H1 (cell line): Measurements from ENCODE around the gene HOXB9.

Experiments
- CHD2 ChIP-seq: IDR thresholded peaks from 2 replicates; pipeline ENCODE4 v1.6.1; 2012; ENCODE audit warnings: low read length, improper control_type of control experiment
- EP300 ChIP-seq, 2 experiments: IDR thresholded peaks; 1 replicate in 1 of 2; 2 replicates in 1 of 2; pipeline ENCODE4 v1.6.1; 2011 to 2012; ENCODE audit warnings: low read depth in 2 of 2, low read length in 2 of 2, mild to moderate bottlenecking in 2 of 2, borderline replicate concordance in 1 of 2, inconsistent platforms in 1 of 2, moderate library complexity in 1 of 2
- EZH2 ChIP-seq: fragments of 200-600 bp; sonication (generic); IDR thresholded peaks from 2 replicates; pipeline ENCODE4 v1.7.1; 2012; ENCODE audit warnings: low read depth, mild to moderate bottlenecking, moderate library complexity, low read length, inconsistent platforms; ENCODE audit not compliant: severe bottlenecking
- NANOG ChIP-seq: IDR thresholded peaks from 2 replicates; pipeline ENCODE4 v1.6.1; 2011; ENCODE audit warnings: low read length, low read depth, mild to moderate bottlenecking, inconsistent platforms; ENCODE audit not compliant: insufficient read depth, poor library complexity, severe bottlenecking
- RFX5 ChIP-seq: IDR thresholded peaks from 2 replicates; pipeline ENCODE4 v1.6.1; 2011; ENCODE audit warnings: low read depth, low read length, improper control_type of control experiment, borderline replicate concordance
- RNF2 ChIP-seq: fragments of 200-900, 300-1000 bp; sonication (generic); IDR thresholded peaks from 2 replicates; pipeline ENCODE4 v1.7.1; 2016; ENCODE audit warnings: borderline replicate concordance, low read depth, mild to moderate bottlenecking, antibody characterized with exemption, low read length; ENCODE audit not compliant: poor library complexity, severe bottlenecking; ENCODE audit errors: missing control alignments
- SIX5 ChIP-seq: IDR thresholded peaks from 2 replicates; pipeline ENCODE4 v1.6.1; 2011; ENCODE audit warnings: mild to moderate bottlenecking, low read depth, low read length
- SP2 ChIP-seq: IDR thresholded peaks from 2 replicates; pipeline ENCODE4 v1.6.1; 2012; ENCODE audit warnings: mild to moderate bottlenecking, low read length, inconsistent platforms
- SUZ12 ChIP-seq: fragments of 200-600 bp; sonication (generic); IDR thresholded peaks from 2 replicates; pipeline ENCODE4 v1.6.1; 2012; ENCODE audit warnings: mild to moderate bottlenecking, inconsistent platforms, low read length, moderate library complexity, mixed read lengths
- TAF1 ChIP-seq: IDR thresholded peaks from 2 replicates; pipeline ENCODE4 v1.6.1; 2011; ENCODE audit warnings: mild to moderate bottlenecking, low read depth, low read length

GRCh38 chr17:48639136-48639535 is 13.0 kb upstream of the HOXB9 start:
- no peak for TF ChIP-seq SP2
- peak; percentile 81 for TF ChIP-seq RNF2
- no peak for TF ChIP-seq TAF1
- TF ChIP-seq SUZ12 = peak; percentile 71
- no peak for TF ChIP-seq EZH2
- no peak for TF ChIP-seq EP300 (IDR thresholded peaks at IDR 0.05; ENCODE audit: borderline replicate concordance in 1 of 2, low read depth in 2 of 2, low read length in 2 of 2)
- TF ChIP-seq RFX5 = no peak
- no peak for TF ChIP-seq NANOG
- TF ChIP-seq SIX5 = no peak
- no peak for TF ChIP-seq CHD2
